ENCODE results near the gene NR2F2.

The NR2F2 gene

DNA sequence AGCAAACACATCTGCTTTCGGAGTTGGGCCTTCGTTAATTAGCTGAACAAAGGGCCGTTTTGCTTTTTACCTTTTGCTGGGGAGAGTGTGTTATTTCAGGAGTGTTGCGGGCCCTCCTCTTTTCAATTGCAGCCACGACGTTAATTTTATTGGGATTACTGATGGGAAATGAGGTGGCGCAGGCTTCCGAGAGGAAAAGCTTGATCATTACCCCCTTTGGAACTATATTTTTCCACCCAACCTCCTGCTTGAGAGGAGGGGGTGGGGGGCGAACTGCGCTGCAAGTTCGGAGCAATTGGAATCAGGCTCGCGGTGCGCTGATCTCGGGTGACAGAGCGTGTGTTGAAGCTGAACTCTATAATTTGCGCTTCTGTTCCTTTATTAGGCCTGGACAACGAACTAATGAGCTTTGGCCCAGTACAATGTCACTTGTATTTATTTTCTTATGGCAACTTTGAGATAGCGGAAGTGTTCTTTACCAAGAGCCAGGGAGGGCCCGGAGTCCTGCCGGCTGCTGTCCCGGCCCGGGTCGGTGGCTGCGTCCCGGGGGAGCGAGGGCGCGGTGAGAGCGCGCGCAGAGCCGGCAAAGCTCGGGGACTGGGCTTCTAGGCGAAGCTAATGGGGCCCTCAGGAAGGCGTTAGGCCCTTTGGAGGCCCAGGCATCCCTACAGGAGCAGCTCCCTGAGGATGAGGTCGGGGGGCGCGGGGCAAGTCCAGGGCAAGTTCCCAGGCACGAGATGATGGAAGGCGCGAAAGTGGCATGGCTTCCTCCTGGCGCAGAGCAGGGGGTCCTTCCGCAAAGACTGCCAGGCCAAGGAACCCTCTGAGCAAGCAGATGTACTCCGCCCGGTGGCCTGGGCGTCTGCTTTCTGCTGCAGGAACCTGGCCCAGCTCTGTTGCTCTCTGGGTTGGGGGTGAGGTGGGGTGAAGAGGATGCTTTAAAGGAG is 12.9 kb downstream of the NR2F2 start:
- no peak for DNase-seq (ENCODE audit: low read depth)

DNA sequence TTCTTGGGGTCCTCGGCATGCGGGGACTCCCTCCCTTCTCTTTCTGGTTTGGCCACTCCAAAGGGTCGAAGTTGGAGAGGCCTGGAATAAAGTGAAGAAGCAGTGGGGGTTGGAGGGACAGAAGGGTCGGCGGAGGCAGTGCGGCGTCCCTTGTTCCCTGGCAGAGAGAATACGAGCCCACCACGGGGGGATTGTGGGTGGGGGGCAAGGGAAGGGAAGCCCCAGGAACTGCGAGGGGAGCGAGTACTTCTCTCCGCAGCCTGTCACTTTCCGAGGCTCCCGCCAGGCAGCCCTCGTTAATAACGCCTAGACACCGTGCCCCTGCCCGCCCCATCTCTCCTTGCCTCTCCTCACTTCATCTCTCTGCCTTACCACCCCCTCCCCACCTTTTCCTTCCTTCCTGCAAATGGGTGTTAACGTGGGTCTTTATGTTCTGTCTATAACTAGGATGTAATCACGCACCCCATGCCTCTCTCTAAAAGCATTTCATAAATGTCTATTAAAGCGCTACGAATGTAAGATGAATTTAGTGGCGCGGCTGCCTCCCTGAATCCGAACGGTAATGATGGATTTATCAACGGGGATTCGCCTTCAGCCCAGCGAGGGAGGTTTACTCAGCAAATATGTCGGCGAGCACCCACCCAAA is 13.7 kb downstream of the NR2F2 start:
- no peak for DNase-seq (ENCODE audit: low read depth)

GRCh38 chr15:96344706-96345559 is 14.4 kb downstream of the NR2F2 start:
- no peak for DNase-seq (ENCODE audit: low read depth)

DNA sequence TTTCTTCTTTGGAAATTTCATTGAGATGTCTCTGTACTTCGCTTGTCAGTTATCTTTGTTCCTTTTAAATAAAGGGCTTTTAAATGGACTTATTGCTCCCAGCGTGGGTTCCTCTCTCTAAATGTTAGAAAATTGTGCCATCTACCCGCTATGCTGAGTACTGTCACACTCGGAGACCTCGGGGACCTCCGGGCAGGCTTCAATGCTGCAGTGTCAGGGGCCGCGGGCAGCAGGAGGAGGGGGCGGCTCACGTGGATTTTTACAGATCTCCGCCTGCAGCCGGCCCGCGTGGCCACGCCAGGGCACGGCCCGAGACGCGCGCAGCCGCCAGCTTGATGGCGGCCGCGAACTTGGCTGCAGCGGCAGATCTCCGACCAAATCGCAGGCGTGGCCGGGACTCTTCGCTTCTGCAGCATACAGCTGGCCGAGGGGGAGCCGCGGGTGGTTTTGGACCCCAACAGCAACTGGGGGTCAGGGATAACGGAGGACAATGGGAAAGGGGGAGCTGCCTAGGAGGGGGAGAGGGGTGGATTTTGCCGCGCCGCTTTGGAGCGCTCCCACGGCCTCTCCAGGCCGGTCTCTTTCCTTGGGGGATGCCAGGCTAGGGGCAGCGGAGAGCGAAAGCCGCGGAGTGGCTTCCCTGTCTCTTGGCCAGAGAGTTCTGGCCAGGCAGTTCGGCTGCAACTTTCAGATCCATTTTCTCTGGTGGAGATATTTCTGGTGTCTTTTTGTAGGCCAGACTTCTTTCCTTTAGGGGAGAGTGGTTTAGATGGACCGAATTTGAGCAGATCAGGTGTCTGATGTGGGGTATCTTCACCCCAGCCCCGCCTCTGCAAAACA is 15.3 kb downstream of the NR2F2 start:
- DNase-seq (ENCODE audit: low read depth): no peak

- no peak for DNase-seq (ENCODE audit: low read depth)
Measured at GRCh38 chr15:96346409-96346970, 16.0 kb downstream of the NR2F2 start.

GRCh38 chr15:96347181-96348111 is 16.9 kb downstream of the NR2F2 start:
- DNase-seq (ENCODE audit: low read depth): no peak

GRCh38 chr15:96348112-96349027 is 17.9 kb downstream of the NR2F2 start:
- no peak for DNase-seq (ENCODE audit: low read depth)

- no peak for DNase-seq (ENCODE audit: low read depth)
Measured at GRCh38 chr15:96349034-96349856, 18.7 kb downstream of the NR2F2 start.

GRCh38 chr15:96349857-96350720 is 19.6 kb downstream of the NR2F2 start:
- no peak for DNase-seq (ENCODE audit: low read depth)

DNA sequence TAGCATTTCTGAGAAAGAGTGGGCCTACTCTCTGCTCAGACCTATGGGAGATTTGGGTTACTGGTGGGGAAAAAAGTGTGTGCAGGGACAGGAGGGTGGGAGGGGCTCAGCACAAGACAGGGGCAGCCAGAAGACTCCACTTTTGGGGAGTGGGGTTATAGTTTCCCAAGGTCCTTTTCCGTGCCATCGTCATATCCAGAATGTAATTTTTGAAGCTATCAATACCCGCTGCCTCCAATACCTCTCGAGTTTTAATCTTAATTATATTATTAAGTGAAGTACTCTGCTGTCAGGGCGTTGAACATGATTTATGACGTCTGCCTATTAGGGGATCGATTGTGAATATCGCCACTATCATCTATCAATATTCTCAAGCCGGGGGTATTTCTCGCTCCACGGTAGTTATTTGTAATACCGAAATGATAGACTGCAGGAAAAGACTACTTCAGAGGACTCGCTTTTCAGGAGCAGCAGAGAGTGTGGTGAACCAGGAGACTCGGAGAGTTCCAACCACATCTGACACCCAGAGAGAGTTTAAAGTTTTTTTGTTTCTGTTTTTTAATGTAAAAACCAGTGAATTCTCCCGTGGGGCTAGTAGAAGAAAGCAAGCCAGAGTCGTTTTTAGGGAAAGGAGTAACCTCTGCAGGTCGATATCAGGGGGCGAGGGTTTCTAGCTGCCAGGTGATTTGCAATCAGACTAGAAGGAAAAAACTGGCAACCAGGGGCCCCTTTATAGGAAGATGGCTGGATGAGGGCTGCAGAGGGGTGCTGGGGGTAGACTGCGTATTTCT is 20.6 kb downstream of the NR2F2 start:
- no peak for DNase-seq (ENCODE audit: low read depth)

DNA sequence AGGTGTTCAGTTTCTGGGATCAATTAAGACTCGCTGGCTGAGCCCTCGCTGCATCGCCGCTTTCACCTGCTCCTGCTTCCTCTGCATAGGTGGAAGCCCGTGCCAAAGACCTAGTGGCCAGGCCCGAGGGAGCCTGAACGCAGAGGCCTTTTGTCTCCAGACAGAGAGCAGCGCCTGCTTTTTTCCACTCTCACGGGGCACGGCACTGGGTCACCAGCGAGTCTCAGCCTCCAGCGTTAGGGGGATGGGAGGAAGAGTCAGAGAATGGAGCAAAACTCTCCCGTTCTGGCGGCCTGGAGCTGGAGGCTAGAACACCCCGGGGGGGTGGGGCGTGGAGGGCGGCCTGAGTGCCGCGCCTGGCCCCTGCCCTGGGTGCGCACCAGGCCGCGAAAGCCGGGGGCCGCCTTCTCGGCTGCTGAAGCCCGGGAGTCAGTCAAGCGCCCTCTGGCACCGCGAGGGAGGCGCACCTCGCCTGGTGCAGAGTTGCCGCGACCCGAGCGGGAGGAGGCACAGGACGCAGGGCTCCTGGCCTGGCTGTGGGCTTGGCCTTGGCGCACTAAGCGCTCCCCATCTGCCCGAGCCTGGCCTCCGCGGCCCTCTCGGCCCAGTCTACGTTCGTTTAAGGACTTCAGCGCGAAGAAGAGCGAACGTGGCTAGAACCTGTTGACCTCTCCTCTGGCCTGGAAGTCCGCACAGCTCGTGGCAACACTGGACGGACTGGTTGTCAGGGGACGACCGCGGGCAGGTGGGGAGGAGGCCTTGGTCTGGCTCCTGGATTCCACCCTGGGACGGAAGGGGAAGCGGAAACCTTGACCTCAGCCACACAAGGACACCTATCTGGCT is 21.5 kb downstream of the NR2F2 start:
- no peak for DNase-seq (ENCODE audit: low read depth)

DNA sequence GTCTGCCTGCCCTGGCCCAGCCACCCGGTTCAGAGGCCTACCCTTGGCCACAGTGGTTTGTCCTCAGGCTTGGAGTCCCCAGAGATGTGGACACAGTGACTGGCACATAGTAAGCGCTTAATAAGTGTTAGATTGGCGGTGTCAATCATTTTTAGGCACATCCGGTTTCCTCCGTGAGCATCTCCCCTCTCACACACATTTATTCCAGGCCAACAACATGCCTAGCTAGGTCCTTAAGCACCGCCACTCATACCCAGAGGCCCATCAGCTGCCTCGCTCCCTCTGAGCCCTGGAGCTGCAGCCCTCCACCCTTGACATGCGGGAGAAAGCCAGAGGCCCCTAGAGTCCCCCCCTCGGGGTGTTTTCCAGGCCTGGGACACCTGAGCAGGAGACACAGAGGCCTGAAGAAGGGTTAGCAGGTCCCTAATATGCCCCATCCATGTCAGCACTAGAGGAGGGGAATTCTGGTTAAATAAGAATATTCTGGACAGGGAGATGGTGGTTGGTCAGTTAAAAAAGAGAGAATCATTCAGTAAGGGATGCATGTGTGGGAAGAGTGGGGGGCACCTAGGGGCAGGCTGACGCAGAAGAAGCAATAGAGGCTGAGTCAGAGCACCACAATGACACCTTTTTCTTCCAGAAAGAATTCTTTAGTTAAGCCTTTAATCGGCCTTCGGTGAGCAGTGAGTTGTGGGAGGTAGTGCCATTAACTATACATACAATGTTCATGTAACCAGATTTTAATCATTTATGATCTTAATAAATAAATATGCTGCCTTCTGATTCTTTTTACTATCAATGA is 22.3 kb downstream of the NR2F2 start:
- no peak for DNase-seq (ENCODE audit: low read depth)

DNA sequence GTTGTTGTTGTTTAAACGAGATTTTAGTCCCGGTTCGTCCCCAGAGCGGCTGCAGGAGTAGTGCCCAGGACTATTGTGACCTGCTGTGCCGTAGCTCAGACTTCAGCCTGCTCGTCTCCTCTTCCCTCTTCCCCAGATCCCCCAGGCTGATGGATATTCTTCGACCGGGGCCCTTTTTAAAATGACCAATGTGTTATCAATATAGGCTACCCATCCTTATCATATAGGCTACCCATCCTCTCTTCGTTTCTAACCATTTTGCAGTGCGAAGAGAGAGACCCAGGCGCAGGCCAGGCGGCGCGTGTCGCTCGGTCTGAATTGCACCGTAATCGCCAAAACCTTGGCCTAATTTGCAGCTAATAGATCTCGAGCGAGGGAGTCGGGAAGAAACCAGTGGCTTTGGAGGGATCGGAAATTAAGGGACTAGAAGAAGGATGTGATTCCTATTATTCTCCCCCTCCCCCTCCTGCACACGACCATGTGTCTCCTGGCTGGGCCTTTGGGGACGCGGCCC is 23.0 kb downstream of the NR2F2 start:
- no peak for DNase-seq (ENCODE audit: low read depth)

Measured in activated T-cell treated with anti-CD3 and anti-CD28 coated beads for 24 hours (primary cell).